HG03175 (cell line): ENCODE results near the gene MPP2.
"Not testable (repeated sequence)": the region's sequence is repeated elsewhere in the genome, so short reads cannot be mapped to it uniquely, and the experiment has no call there.

Experiments
- ATAC-seq: cut with Tn5 transposase; IDR thresholded peaks from one replicate; pipeline ENCODE4 v1.9.1; 2021; ENCODE audit warnings: mild to moderate bottlenecking, moderate library complexity; ENCODE audit not compliant: unreplicated experiment

The MPP2 gene

DNA sequence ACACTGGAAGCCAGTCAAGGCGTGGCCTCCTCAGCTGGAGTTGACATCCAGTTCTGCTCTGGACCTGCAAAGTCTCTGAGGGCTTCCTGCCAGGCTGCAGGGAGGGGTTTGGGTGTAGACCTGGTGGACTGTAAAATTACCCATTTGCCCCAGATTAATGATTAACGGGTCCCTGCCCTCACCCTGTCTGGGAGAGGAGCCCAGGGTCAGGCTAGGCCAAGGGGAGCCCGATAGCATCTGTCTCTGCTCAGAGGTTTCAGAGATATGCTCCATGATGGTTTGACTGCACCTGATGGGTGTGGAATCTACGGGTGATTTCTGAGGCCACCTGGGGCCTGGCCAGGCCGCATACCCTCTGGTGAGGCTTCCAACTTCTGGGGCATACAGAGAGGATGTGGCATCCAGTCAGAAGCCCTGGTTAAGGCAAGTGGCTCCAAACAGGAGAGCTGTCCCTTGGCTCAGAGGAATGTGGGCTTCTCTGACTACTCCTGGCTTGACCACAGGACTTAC lies 23.8 kb upstream of the MPP2 start:
- no peak for ATAC-seq

- no peak for ATAC-seq
Measured at GRCh38 chr17:43928609-43929008, 21.3 kb upstream of the MPP2 start.

- ATAC-seq = not testable (repeated sequence)
Measured at GRCh38 chr17:43927929-43928328, 20.6 kb upstream of the MPP2 start.

DNA sequence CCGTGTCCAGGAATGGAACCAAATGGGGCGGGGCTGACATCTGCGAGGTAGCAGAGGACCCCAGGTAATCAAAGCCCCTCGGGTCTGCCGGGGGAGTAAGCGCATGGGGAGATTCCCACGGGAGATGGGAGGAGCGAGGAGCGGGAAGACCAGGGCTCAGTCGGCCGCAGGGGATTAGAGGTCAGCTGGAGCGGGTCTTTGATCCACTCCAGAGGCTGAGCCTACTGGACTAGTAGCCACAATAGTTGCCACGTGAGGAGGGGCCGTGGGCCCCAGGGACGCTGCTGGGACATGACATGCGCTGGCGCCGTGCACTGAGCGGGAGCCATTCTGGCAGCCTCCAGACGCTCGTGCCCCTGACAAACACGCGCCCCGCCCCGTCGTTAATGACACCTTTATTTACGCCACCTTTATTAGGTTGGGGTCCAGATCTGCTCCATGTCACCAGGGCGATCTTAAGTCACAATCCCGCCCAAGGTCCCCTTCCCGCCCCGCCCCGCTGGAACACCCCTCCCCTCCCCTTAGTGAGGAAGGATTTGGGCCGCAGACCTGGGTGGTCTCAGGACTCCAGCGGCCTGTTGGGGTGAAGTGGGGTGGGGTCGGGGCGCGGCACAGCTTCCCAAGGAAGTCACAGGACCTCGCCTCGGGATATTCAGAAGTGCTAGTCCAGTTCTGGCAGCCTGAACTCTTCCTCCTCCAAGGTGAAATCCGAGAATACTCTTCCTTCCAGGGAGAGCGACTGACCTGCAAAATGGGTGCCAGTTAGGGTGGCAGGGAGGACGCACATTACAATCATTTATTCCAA lies 19.9 kb upstream of the MPP2 start:
- ATAC-seq = no peak

DNA sequence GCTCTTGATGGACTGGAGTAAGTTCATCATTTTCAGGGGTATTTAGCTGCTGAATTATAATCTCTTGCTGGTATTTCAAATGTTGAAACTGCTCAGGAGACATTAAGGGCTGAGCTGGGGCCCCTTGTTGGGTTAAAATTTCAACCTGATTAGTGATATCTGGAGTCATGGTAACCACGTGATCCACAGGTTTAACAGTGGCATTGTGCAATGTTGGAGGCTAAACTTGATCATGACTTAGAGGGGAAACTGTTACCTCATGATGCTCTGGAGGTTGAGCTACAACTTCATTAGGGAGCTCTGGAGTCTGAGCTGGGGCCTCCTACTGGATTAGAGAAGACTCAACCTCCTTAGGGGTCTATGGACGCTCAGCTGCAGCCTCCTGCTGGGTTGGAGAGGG lies 17.2 kb upstream of the MPP2 start:
- ATAC-seq = no peak

GRCh38 chr17:43920500-43921095 lies 13.3 kb upstream of the MPP2 start:
- no peak for ATAC-seq

GRCh38 chr17:43918026-43918389 lies 10.7 kb upstream of the MPP2 start:
- ATAC-seq = no peak

- ATAC-seq = no peak
Measured at GRCh38 chr17:43917348-43918025, 10.2 kb upstream of the MPP2 start.

GRCh38 chr17:43917016-43917347 lies 9.6 kb upstream of the MPP2 start:
- no peak for ATAC-seq

- no peak for ATAC-seq
Measured at GRCh38 chr17:43916385-43916784, 9.0 kb upstream of the MPP2 start.

- no peak for ATAC-seq
Measured at GRCh38 chr17:43915559-43915958, 8.2 kb upstream of the MPP2 start.

GRCh38 chr17:43914451-43914850 lies 7.1 kb upstream of the MPP2 start:
- ATAC-seq = no peak

DNA sequence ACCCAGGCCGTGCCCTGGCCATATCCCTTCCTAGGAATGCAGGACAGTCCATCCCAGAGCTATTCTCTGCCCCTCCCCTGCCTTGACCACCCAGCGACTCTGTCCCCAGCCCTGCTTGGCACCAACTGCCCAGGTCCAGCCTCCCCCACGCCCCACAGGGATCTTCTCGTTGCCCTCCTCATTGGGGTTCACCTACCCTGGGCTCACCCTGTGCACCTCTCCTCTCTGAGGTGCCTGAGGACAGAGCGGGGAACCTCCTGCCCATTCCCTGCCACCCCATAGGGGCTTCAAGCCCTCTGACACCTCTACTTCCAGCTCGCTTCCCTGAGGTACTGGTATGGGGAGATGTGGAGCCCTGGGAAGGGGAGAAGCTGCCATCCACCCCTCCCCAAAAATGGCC lies 6.2 kb upstream of the MPP2 start:
- ATAC-seq = no peak

GRCh38 chr17:43912635-43913304 lies 5.4 kb upstream of the MPP2 start:
- ATAC-seq = no peak

DNA sequence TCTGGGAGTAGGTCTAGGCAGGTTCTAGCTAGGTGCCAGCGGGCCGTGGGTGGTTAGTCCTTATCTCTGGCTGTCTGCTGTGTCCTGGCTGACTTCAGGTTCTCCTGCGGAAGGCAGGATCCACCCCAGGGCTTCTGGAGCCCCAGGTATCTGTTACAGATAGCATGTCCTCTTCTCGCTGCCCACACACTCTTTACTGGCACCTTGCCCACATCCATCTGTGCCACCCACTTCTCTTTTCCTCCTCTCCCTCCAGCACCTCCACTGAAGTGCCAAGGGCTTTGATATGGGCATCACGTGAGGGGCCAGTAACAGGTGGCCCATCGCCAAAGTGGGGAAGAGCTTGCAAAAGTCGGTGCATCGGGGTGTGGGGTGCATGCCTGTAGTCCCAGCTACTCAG lies 4.6 kb upstream of the MPP2 start:
- no peak for ATAC-seq

GRCh38 chr17:43909537-43910231 lies 2.3 kb upstream of the MPP2 start:
- ATAC-seq = no peak

- ATAC-seq = no peak
Measured at GRCh38 chr17:43907998-43908721, 824 bp upstream of the MPP2 start.

DNA sequence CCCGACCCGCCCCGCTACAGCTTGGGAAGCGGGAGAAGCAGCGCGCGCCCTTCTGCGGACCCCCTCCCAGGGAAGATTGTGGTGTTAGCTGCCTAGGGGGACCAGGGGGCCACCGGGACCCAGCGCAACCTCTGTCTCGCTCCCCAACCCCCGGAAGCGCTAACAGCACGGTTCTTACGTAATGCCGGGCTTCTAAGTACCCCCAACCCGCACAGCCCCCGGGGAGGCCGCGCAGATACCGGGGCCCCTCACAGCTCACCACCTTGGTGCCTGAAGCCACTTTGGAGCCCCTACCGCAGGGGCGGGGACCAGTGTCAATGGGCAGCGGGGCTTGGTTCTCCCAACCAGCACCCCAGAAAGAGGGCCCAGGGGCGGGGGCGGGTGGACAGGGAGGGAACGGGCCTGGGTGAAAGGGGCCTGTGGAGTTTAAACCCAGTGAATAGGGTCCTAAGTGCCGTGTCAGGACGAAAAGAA lies 348 bp downstream of the MPP2 start:
- ATAC-seq = no peak

GRCh38 chr17:43905985-43906852 lies 1.1 kb downstream of the MPP2 start:
- no peak for ATAC-seq
